H1 (cell line): ENCODE results near the gene CIBAR2. TPM values are rescaled to one million over a fixed set of nuclear protein-coding genes. Genes with fewer than 3 reads are reported as not detected.

Source experiments
- CTCF ChIA-PET: fragments of 300-600 bp; sonication (Branson Sonifier 250); formaldehyde crosslinking; loops from one replicate; lab custom pipeline; 2021; ENCODE audit not compliant: partially characterized antibody; lab: Charles Lee
- POLR2A ChIA-PET: fragments of 300-600 bp; sonication (Branson Sonifier 250); formaldehyde crosslinking; loops from one replicate; lab custom pipeline; 2021; ENCODE audit warnings: inconsistent platforms; ENCODE audit not compliant: partially characterized antibody; lab: Charles Lee
- DNase-seq, 2 experiments: peaks; one replicate each; pipeline versions ENCODE4 v3.0.0 to v3.0.0-alpha.2; 2010 to 2022; ENCODE audit warnings: low spot score in 2 of 2, low read depth in 1 of 2, mixed read lengths in 1 of 2
- FAIRE-seq: peaks from 2 replicates; lab custom pipeline; 2011; peaks lifted over from hg19 to GRCh38; lab: Jason Lieb, UNC
- H2AFZ ChIP-seq: 2 replicates; pipeline ENCODE4 v1.8.1; 2012; ENCODE audit warnings: low read length, inconsistent platforms
- H2AK5ac ChIP-seq: 2 replicates; pipeline ENCODE4 v1.6.1; 2013; ENCODE audit warnings: low read depth, low read length
- H2BK120ac ChIP-seq: replicated peaks from 2 replicates; pipeline ENCODE3; 2013; ENCODE audit warnings: low read depth, low read length, inconsistent platforms
- H2BK12ac ChIP-seq: 2 replicates; pipeline ENCODE4 v1.6.1; 2013; ENCODE audit warnings: low read depth, low read length
- H2BK15ac ChIP-seq: 2 replicates; pipeline ENCODE4 v1.6.1; 2013; ENCODE audit warnings: low read length
- H2BK20ac ChIP-seq: 2 replicates; pipeline ENCODE4 v1.6.1; 2013; ENCODE audit warnings: low read length
- H2BK5ac ChIP-seq: 2 replicates; pipeline ENCODE4 v1.6.1; 2013; ENCODE audit warnings: low read depth, low read length
- H3K14ac ChIP-seq: 2 replicates; pipeline ENCODE4 v1.6.1; 2013; ENCODE audit warnings: inconsistent platforms; ENCODE audit not compliant: insufficient read length
- H3K18ac ChIP-seq: 2 replicates; pipeline ENCODE4 v1.6.1; 2013; ENCODE audit warnings: low read length; ENCODE audit errors: extremely low read depth
- H3K23ac ChIP-seq: 2 replicates; pipeline ENCODE4 v1.6.1; 2013; ENCODE audit warnings: inconsistent platforms; ENCODE audit not compliant: insufficient read length
- H3K23me2 ChIP-seq: 2 replicates; pipeline ENCODE4 v1.6.1; 2013; ENCODE audit warnings: low read depth, low read length
- H3K27ac ChIP-seq: 2 replicates; pipeline ENCODE4 v1.6.1; 2011; ENCODE audit warnings: low read depth, low read length, inconsistent platforms
- H3K27me3 ChIP-seq, 4 experiments: replicated peaks in 1 of 4; 1 replicate in 1 of 4; 2 replicates in 3 of 4; pipeline versions ENCODE4 v1.6.1 to v1.8.1; 2011 to 2013; ENCODE audit warnings: low read length in 3 of 4, mild to moderate bottlenecking in 3 of 4, inconsistent platforms in 2 of 4, mixed read lengths in 2 of 4, moderate library complexity in 1 of 4; ENCODE audit not compliant: control insufficient read depth in 3 of 4, insufficient read depth in 3 of 4; ENCODE audit errors: extremely low read depth in 1 of 4
- H3K36me3 ChIP-seq, 4 experiments: 2 replicates each; pipeline versions ENCODE4 v1.6.1 to v1.8.1; 2011 to 2013; ENCODE audit warnings: mild to moderate bottlenecking in 4 of 4, low read length in 3 of 4, moderate library complexity in 2 of 4, control low read depth in 1 of 4, inconsistent platforms in 1 of 4; ENCODE audit not compliant: insufficient read depth in 4 of 4, control insufficient read depth in 2 of 4
- H3K4ac ChIP-seq: replicated peaks from 2 replicates; pipeline ENCODE3; 2013; ENCODE audit warnings: low read length, low read depth, mixed read lengths, inconsistent platforms; ENCODE audit not compliant: insufficient read length
- H3K4me1 ChIP-seq, 4 experiments: replicated peaks in 1 of 4; 1 replicate in 1 of 4; 2 replicates in 3 of 4; pipeline versions ENCODE4 v1.6.1 to v1.8.1; 2011 to 2013; ENCODE audit warnings: low read length in 3 of 4, inconsistent platforms in 2 of 4, mixed read lengths in 1 of 4; ENCODE audit not compliant: insufficient read depth in 4 of 4, control insufficient read depth in 3 of 4
- H3K4me2 ChIP-seq, 2 experiments: 2 replicates each; pipeline versions ENCODE4 v1.6.1 to v1.8.1; 2011 to 2013; ENCODE audit warnings: low read depth in 2 of 2, low read length in 2 of 2, control low read depth in 1 of 2, inconsistent platforms in 1 of 2, mild to moderate bottlenecking in 1 of 2; ENCODE audit not compliant: insufficient read depth in 1 of 2
- H3K4me3 ChIP-seq, 4 experiments: fragments of 200-600, 300-600 bp in 1 of 4; sonication (generic), shearing (Covaris generic), sonication (Bioruptor Twin) in 1 of 4; 2 replicates each; pipeline versions ENCODE4 v1.5.1 to v1.8.1; 2011 to 2016; ENCODE audit warnings: low read length in 4 of 4, low read depth in 3 of 4, control low read depth in 2 of 4, inconsistent platforms in 2 of 4, mild to moderate bottlenecking in 2 of 4, mixed read lengths in 1 of 4, moderate library complexity in 1 of 4; ENCODE audit not compliant: insufficient read depth in 2 of 4; ENCODE audit errors: extremely low read depth in 1 of 4
- H3K56ac ChIP-seq: replicated peaks from 2 replicates; pipeline ENCODE3; 2013; ENCODE audit warnings: low read depth, mild to moderate bottlenecking, mixed read lengths, low read length, inconsistent platforms; ENCODE audit not compliant: insufficient read length
- H3K79me1 ChIP-seq: 2 replicates; pipeline ENCODE4 v1.6.1; 2013; ENCODE audit warnings: low read depth, low read length, control low read depth
- H3K79me2 ChIP-seq, 2 experiments: 2 replicates each; pipeline versions ENCODE4 v1.6.1 to v1.8.1; 2012 to 2013; ENCODE audit warnings: low read length in 2 of 2, mild to moderate bottlenecking in 2 of 2, inconsistent platforms in 1 of 2; ENCODE audit not compliant: insufficient read depth in 2 of 2, control insufficient read depth in 1 of 2
- H3K9ac ChIP-seq, 4 experiments: replicated peaks in 1 of 4; 1 replicate in 1 of 4; 2 replicates in 3 of 4; pipeline versions ENCODE4 v1.6.1 to v1.8.1; 2011 to 2013; ENCODE audit warnings: low read depth in 3 of 4, low read length in 3 of 4, control low read depth in 2 of 4, mild to moderate bottlenecking in 2 of 4, moderate library complexity in 2 of 4, inconsistent platforms in 1 of 4; ENCODE audit errors: extremely low read depth in 1 of 4
- H3K9me3 ChIP-seq, 2 experiments: 2 replicates each; pipeline versions ENCODE4 v1.6.1 to v1.8.1; 2012 to 2013; ENCODE audit warnings: mild to moderate bottlenecking in 2 of 2, moderate library complexity in 2 of 2, control low read depth in 1 of 2, inconsistent platforms in 1 of 2, low read depth in 1 of 2, low read length in 1 of 2, mixed read lengths in 1 of 2; ENCODE audit not compliant: insufficient read depth in 2 of 2
- H4K20me1 ChIP-seq, 2 experiments: replicated peaks in 1 of 2; 2 replicates each; pipeline versions ENCODE3 to v1.8.1; 2011 to 2013; ENCODE audit warnings: inconsistent platforms in 2 of 2, low read length in 2 of 2, mild to moderate bottlenecking in 1 of 2; ENCODE audit not compliant: insufficient read depth in 2 of 2, control insufficient read depth in 1 of 2
- H4K5ac ChIP-seq: 2 replicates; pipeline ENCODE4 v1.6.1; 2013; ENCODE audit warnings: low read length, low read depth, mixed read lengths, inconsistent platforms; ENCODE audit not compliant: insufficient read length
- H4K8ac ChIP-seq: 2 replicates; pipeline ENCODE4 v1.8.0; 2013; ENCODE audit warnings: mild to moderate bottlenecking, moderate library complexity, low read length, inconsistent platforms; ENCODE audit not compliant: insufficient read depth; ENCODE audit errors: extremely low read depth
- H4K91ac ChIP-seq: replicated peaks from 2 replicates; pipeline ENCODE3; 2013; ENCODE audit warnings: low read length, mixed read lengths, inconsistent platforms; ENCODE audit not compliant: insufficient read length
- WGBS, 2 experiments: shearing (Covaris generic) in 1 of 2; methylation state at CpG; one replicate each; pipeline versions ENCODE4 v1.1.6 to v1.1.7; 2013 to 2015; ENCODE audit warnings: low lambda C conversion rate in 2 of 2, mixed read lengths in 2 of 2, inconsistent platforms in 1 of 2, low coverage in 1 of 2, missing lambda C conversion rate in 1 of 2; ENCODE audit not compliant: insufficient replicate concordance in 2 of 2, insufficient coverage in 1 of 2, insufficient read length in 1 of 2; ENCODE audit errors: extremely low coverage in 1 of 2, missing lambda C conversion rate in 1 of 2; 5-methylcytosine and 5-hydroxymethylcytosine counted together
- polyA plus RNA-seq, 7 experiments: library from polyadenylated mRNA; depleted of rRNA in 3 of 7; stranded (reverse) in 5 of 7; unstranded in 2 of 7; fragments of >200 nt in 5 of 7; fragments of 200-250 nt in 2 of 7; gene quantifications; 1 replicate in 5 of 7; 2 replicates in 1 of 7; 4 replicates in 1 of 7; pipeline versions ENCODE4 v1.2.1 to v1.2.3, GENCODE V29; 2011 to 2013; ENCODE audit warnings: missing spikeins in 2 of 7, mixed read lengths in 2 of 7
- total RNA-seq: library from RNA; stranded (reverse); fragmentation: NEBNext Ultra II Directional; extraction: Animal tissue kit (Norgen Biotek cat#: 25700); gene quantifications from 2 replicates; pipeline ENCODE4 v1.2.1, GENCODE V29; 2021

CIBAR2 gene
- total and polyA plus RNA-seq, 2 of the 8 experiments (the other 6 are each of a cell fraction or from before 2014, with no cell fraction given), result 0.18 TPM; not detected in 1

DNA sequence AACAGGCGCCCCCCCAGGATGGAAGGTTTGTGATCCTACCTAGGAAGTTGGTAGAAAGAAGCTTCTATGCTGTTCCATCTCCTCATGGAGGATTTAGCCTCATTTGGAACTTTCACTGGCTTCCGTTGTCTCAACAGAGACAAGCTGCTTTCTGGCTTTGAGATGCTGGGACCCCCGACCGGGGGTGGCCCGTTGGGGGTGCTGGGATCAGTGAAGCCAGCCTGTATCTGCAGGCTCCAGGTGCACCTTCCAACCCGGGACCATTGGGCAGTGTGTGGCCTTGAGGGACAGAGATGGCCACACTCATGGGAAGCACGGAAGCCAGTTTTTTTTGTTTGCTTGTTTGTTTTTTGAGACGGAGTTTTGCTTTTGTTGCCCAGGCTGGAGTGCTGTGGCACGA is 15.4 kb downstream of the CIBAR2 start:
- Histone ChIP-seq H3K23ac (no peak overlapping the region), H3K18ac (no peak overlapping the region), H3K4me1 (no peaks in the 10 kb centered on the region), H4K5ac (no peak overlapping the region), H2BK15ac (no peak overlapping the region), H2AK5ac (no peak overlapping the region), H3K14ac (no peak overlapping the region), H2BK120ac (no peak overlapping the region), H3K36me3 (no peaks in the 10 kb centered on the region), H3K79me2 (no peaks in the 10 kb centered on the region), H3K23me2 (no peaks in the 10 kb centered on the region), H3K27ac (no peak overlapping the region), H3K4ac (no peak overlapping the region), H4K20me1 (no peaks in the 10 kb centered on the region), H3K4me2 (no peak overlapping the region), H4K8ac (no peak overlapping the region), H3K56ac (no peak overlapping the region), H4K91ac (no peak overlapping the region), H3K9me3 (no peaks in the 10 kb centered on the region), H3K79me1 (no peaks in the 10 kb centered on the region), H3K9ac (no peak overlapping the region), H2AFZ (no peak overlapping the region), H2BK5ac (no peak overlapping the region), H3K4me3 (no peak overlapping the region), H2BK20ac (no peak overlapping the region), H2BK12ac (no peak overlapping the region), H3K27me3 (peaks cover 0 to 2% (median 0%) of the 10 kb centered on the region in 4 experiments; a peak in 1 of 7 replicates)
- WGBS, 2 experiments, result 84% methylated on average over 9 of the region's 9 CpGs; no CpG with 5 or more reads in 1 of the 2 experiments
- FAIRE-seq (no peak), DNase-seq (no peak)
- ChIA-PET POLR2A (no interaction called here), CTCF (interaction anchor here (0.9 to 3.0 kb wide), 7 partner anchors 10 to 199 kb away, joined by 3 to 18 read pairs (median 5); partner anchors contain the start of gene CIBAR2)
